Measurements from ENCODE around the gene NOL7.

NOL7 gene

DNA sequence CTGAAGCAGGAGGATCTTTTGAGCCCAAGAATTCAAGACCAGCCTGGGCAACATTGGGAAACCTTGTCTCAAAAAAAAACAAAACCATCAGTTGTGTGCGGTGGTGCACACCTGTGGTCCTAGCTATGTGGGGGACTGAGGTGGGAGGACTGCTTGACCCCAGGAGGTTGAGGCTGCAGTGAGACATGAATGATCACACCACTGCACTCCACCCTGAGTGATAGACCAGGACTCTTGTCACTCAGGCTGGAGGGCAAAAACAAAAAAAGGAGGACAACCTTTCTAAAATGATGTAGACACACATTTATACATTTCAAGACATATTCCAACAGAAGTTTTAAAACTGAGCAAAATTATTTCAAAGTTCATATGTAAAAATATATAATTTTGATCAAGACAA, 45.1 kb downstream of the NOL7 start:
- DNase-seq, result no peak

DNA sequence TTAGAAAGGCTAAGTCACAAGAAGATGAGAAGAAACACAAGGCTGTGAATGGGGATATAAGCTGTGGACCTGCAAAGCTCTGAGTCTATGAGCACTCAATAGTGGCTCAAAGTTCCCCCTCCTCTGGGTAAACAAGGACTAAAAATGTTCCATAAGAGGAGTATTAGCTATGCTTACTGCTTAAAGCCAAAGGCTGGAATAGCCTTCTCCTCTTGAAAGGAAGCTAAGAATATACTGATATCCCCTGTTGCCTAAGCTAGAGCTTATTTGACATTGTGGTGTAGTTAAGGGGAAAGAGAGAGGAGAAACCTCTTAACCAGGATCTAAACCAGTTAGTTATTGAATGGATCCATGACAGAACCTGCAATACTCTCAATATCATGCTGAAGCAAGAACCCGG, 45.8 kb downstream of the NOL7 start:
- no peak for DNase-seq

DNA sequence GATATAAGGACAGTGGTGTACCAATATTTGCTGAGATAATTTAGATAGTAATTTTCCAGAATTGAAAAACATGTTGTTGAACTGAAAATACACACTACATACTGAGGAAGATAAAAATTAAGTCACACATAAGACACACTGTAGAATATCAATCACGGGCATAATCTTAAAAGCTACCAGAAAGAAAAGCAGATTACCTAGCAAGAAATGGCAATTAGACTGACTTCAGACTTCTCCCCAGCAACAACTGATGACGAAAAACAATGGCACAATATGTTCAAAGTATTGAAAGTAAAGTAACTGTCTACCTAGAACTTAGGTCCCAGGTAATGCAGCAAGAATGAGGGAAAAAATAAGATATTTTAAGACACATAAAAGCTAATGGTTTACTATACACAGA, 46.5 kb downstream of the NOL7 start:
- DNase-seq, result no peak

DNA sequence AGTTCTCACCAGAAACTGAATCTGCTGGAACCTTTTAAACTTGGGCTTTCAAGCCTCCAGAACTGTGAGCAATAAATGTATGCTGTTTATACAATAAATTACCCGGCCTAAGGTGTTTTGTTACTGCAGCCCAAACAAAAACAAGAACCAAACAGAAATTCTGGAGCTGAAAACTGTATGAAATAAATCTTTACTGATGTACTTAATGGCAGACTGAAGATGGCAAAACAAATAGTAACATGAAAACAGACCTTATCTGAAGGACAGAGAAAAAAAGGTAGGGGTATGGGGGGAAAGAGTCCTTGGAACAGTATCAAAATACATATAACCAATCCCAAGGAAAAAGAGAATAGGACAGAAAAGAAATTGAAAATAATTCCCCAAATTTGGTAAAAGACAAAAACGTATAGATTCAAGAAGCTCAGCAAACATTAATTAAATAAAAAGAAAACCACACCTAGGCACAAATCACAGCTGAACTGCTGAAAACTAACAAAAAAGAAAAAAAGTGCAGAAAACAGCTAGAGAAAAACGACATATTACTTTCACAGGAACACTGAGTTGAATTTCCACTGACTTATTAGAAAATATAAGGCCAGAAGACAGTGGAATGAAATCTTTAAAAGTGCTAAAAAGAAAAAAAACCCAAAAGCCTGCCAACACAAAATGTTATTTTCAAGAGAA, 47.7 kb downstream of the NOL7 start:
- DNase-seq, result no peak

DNA sequence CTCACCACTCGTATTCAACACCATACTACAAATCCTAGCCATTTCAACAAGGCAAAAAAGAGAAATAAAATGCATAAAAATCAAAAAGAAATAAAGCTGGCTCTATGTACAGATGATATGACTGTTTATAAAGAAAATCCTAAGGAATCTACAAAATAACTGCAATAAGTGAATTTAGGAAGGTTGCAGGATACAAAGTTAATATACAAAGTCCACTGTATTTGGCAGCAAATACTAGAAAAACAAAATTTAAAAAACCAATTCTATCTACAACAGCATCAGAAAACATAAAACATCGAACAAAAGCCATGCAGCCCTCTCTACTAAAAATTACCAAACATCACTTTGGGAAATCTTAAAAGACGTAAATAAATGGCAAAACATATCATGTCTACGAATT, 48.9 kb downstream of the NOL7 start:
- no peak for DNase-seq

DNA sequence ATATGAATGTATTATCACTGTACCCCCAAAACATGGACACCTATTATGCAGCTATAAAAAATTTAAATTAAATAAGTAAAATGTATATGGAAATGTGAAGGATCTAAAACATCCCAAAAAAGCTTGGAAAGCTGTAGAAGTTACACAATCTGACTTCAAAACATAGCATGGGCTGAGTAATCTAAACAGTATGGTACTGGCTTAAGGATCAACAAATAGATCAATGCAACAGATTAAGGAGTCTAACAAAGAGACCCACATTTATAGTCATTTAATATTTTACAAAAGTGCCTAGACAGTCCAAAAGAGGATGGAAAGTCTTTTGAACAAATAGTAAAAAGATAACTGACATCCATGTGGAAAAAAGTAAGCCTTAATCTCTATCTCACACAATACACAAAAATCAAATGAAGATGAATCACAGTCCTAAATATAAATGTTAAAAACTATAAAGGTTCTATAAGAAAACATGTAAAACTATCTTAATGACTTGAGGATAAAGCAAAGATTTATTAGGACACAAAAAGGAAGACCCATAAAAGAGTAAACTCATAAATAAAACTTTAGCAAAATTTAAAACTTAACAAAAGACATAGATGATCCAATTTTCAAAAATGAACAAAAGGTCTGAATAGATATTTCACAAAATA, 49.7 kb downstream of the NOL7 start:
- no peak for DNase-seq

DNA sequence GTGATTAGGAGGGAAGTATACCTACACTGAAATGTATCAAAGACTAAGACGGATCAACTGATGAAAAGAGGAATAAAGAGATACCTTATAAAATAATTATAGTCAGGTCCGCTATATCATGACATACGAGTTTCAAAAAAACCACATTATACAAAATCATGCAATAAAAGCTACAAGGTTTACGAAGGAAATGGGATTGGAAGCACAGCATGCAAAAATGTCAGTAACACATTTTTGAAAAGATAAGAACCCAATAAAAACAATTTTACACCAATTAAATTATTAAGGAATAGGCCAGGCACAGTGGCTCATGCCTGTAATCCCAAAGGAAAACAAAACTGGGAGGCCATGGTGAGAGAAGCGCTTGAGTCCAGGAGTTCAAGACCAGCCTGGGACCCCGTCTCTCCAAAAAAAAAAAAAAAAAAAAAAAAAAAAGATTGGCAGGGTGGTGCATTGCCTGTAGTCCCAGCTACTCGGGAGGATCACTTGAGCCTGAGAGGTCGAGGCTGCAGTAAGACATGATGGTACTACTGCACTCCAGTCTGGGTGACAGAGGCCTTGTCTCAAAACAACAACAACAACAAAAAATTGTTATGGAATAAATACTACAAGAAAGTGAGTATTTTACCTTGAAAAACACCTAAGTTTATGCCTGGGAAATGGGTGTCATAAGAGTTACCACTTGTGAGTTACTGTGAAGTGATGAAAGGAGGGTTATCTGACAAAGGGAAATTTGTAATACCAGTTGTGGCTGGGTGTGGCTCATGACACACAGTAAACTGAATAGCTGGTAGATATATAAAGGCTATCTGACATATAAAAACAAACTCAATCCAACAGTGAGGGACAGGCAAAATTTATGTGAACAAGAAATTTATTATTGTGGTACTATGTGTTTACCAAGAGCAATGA, 51.3 kb downstream of the NOL7 start:
- no peak for DNase-seq

DNA sequence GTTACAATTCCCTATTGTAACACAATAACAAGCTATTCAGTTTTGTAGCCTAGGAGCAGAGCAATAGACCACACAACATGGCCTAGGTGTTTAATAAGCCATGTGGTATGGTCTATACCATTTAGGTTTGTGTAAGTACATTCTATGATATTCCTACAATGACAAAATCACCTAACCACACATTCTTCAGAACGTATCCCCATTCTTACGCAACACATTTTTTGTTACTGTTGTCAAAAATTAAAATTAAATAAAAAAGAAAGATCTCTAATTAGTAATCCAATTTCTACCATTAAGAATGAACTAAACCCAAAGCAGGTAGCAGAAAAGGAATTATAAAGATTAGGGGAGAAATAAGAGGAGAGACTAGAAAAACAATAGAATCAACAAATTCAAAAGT, 52.5 kb downstream of the NOL7 start:
- no peak for DNase-seq

DNA sequence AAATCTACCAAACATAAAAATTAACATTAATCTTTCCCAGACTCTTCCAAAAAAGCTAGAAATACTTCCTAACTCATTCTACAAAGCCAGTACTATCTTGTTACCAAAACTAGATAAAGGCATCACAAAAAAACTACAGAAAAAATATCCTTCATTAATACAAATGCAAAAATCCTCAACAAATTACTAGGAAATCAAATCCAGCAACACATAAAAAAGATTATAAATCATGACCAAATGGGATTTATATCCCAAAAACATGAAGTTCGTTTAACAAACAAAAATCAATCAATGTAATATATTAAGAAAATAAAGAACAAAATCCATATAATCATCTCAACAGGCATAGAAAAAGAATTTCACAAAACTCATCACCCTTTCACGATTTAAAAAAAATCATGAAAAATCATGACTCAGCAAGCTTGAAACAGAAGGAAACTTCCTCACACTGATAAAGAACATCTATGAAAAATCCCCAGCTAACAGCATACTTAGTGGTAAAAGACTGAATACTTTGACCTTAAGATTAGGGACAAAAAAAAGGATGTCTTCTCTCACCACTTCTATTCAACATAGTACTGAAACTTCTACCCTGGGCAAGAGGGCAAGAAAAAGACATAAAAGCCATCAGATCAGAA, 53.3 kb downstream of the NOL7 start:
- DNase-seq, result no peak

DNA sequence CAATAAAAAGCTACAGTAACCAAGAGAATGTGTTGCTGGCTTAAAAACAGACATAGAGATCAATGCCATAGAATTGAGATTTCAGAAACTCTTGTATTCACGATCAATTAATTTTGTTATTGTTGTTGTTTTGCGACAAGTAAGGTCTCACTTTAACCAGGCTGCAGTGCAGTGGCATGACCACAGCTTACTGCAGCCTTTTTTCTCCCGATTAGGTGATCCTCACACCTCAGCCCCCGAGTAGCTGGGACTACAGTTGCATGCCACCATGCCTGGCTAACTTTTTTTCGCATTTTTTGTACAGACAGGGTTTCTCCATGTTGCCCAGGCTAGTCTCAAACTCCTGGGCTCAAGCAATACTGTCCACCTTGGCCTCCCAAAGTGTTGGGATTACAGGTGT, 54.3 kb downstream of the NOL7 start:
- no peak for DNase-seq

All from activated naive CD4-positive, alpha-beta T cell treated with anti-CD3 and anti-CD28 coated beads, Interleukin-2, amount 50 U/mL, for 16 hours (primary cell).